GM19193 (cell line): ENCODE data around the gene GAMT.

Experiments used
- POLR2A ChIP-seq: IDR thresholded peaks from 4 replicates; pipeline ENCODE4 v1.6.1; 2011; ENCODE audit not compliant: insufficient read depth, insufficient read length; ENCODE audit errors: extremely low read depth

GAMT gene

DNA sequence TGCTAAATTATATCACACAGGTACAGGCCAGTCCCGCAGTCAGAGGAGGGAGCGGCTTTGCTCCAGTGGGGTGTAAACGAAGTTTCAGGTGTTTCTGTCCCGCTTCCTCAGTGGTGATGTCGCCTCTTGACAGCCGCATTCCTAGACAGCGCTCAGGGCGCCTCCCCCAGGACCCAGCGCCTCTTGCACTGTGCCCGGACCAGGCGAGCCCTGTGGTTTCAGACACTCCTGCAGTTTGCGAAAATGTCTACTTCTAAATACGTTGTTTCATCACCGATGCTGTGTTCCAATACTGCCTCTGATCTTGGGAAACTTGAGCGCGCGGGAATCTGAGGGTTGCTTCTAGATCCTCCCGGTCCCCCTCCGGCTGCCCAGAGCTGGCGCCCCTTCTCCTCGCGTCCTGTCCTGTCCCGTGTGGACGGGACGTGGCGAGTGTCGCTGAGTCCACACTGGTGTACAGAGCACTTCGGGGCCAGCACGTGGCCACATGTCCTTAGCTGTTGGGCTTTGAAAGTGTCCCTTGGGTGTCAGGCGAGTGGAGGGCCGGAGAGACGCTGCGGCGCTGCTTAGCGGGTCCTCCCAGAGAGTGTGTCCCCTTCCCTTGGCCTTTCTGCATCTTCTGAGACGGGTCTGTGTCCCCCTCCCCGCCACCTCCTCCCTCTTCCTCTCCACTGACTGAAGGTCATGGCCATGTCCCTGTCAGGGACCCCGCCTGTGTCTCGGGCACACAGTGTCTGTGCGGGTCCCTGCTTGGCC, 22.3 kb upstream of the GAMT start:
- no peak for TF ChIP-seq POLR2A

GRCh38 chr19:1422943-1423342, 21.6 kb upstream of the GAMT start:
- TF ChIP-seq POLR2A = no peak

DNA sequence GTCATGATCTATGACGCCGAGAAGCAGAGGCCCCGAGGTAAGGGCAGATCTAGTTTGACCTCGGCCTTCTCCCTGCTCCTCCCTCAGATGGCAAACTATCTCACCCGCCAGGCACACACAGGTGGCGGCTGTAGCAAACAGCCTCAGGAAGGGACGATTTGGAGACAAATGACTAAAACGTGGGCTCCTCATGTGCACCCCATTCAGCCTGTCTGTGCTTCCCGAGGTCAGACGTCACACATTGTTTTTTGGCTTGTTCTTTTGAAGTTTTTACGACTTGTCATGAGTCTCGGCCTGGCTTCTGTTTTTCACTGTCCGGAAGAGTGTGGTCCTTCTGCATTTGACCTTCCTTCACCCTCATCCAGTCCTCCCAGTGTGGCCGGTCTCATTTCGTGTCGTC, 21.0 kb upstream of the GAMT start:
- no peak for TF ChIP-seq POLR2A

- no peak for TF ChIP-seq POLR2A
Observed at GRCh38 chr19:1421958-1422305, 20.6 kb upstream of the GAMT start.

- TF ChIP-seq POLR2A = no peak
Observed at GRCh38 chr19:1421218-1421957, 20.0 kb upstream of the GAMT start.

DNA sequence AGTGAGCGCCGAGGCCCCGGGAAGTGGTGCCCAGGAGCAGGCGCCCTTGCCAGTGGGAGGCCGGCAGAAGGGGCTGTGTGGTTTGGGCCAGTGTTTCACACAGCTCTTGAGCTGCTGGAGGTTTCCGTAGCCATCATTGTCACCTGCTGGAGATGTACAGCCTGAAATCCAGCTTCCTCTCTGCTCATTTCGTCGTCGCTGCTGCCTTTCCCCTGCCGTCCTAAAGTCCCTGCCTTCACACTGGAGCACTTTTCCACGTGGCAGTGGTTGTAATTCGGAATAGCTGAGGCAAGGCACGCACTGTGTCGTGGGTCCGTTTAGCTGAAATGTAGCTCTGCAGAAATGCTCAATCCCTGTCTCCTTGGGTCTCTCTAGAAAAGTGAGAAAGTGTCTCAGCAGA, 19.2 kb upstream of the GAMT start:
- no peak for TF ChIP-seq POLR2A

DNA sequence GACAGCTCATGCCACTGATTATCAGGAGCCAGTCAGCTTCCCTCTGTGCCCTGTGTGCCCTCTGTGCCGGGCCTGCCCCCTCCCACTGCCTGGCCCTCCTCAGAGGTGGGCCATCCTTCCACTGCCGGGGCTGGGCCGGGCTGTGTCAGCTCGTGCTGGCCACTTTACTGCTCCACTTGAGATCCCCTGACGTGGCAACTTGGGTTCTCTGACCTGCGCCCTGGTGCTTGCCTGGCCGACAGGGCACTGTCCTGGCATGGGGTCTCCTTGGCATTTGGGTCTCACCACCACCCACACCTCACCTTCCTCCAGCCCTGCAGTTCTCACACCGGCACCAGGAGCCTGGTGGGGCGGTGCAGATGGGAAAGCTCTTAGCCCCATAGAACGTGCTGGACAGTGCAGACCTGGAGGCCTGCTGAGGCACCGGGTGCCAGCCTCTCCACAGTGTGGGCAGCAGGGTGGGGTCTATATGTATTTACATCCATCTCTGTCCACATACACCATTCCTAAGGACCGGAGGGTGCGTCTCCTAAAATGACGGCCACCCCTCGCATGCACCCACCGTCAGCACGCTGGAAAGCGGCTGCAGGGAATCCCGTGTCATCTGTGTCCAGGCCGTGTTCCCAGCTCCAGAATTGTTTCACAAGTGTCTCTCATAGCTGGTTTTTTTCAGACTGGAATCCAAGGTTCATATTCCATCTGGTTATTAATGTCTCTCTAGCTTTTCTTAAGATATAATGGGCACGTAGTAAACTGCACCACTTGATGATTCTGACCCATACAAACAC, 17.8 kb upstream of the GAMT start:
- TF ChIP-seq POLR2A = no peak

- no peak for TF ChIP-seq POLR2A
Observed at GRCh38 chr19:1418496-1418775, 17.1 kb upstream of the GAMT start.

- TF ChIP-seq POLR2A = no peak
Observed at GRCh38 chr19:1417681-1418495, 16.5 kb upstream of the GAMT start.

- no peak for TF ChIP-seq POLR2A
Observed at GRCh38 chr19:1417145-1417544, 15.8 kb upstream of the GAMT start.

DNA sequence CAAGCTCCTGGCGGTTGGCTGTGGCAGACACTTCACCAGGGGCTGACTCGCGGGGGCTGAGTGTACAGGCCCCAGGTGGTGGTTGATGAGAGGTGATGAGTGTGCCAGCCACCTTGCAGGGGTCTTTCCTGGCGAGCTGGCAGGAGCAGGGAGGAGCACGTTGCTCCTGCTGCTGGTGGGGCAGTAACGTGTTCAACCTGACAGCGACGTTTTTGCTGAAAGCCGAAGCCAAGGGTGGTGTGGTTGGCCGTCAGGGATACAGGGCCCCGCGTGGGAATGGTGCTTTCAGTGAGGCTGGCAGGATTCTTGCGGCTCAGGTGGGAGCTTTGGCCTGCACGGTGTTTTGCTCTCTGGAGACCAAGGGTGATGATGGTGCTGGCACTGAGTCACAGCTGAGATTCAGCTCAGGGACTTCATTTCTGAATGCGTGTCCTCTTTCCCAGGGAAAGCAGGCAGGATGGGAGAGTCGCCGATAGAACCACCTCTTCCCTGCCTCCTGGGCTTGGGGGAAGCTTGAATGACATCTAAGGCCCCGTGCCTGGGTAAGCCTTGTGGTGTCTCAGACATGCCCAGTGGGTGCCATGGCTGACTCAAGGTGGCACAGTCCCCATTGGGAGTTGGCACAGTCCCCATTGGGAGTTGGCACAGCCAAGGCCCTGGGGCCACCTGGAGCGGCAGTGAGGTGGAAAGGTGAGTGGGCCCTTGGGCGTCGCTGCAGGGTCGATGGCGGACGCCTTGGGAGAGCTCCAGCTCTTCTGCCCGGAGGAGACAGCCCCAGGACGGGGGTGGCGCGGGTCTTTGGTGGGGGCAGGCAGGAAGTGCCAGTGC, 14.9 kb upstream of the GAMT start:
- TF ChIP-seq POLR2A = no peak

GRCh38 chr19:1412995-1413800, 11.9 kb upstream of the GAMT start:
- no peak for TF ChIP-seq POLR2A

DNA sequence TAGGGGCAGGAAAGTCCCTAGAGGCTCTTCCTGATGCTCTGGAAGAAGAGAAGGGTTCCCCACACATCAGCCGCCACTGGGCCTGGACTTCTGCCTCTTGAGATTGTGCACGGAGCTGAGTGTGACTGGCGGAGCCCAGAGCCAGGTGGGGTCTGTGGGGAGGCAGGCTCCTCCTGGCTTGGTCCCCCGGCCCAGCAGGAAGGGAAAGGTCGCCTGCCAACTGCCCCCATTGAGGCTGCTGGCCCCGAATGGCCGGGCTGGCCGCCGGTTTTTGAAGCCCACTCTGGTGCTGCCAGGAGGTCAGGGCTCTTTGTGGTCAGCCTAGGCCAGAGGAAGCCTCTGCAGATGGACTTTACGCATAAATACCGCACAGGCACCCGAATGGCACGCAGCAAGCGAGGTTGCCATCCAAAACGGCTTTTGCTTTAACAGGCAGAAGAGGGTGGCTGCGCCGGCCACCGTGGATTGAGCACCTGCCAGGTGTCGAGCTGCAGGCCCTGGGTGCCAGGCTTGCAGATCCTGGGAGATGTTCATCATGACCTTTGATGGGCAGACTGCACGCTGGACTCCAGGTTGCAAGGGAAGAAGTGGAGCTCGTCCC, 11.1 kb upstream of the GAMT start:
- TF ChIP-seq POLR2A = no peak
